Activated CD8-positive, alpha-beta memory T cell treated with anti-CD3 and anti-CD28 coated beads for 24 hours (primary cell): ENCODE measurements around the gene SPATA2.

Experiments
- DNase-seq: peaks from one replicate; pipeline ENCODE4 v3.0.0-alpha.2; 2020

The SPATA2 gene

DNA sequence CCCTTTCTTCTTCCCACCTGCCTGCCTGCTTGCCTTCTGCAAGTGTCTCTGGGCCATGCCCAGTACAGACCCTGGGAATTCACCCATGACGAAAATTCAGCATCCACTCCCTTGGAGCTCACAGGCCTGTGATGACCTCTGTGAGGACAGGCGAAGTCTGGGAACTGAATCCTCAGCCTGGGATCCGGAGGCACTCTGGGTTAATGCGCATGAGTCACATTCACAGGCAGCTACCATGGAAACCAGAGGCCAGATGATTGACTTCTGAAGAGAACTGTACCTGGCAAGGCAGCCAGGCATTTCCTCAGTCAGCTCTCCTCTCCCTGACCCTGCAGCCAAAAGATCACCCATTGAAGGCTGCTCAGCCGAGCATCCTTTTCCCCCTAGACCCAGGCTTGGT is 61.7 kb downstream of the SPATA2 start:
- no peak for DNase-seq
